Stimulated activated effector memory CD8-positive, alpha-beta T cell treated with anti-CD3 and anti-CD28 coated beads, Interleukin-12 subunit alpha, Interleukin-12 subunit beta, amount 100 ng/mL, for 72 hours (primary cell): ENCODE results near the gene PRLR.

Source experiments
- ATAC-seq: fragments of 150-1000 bp; cut with Tn5 transposase; 2 replicates; pipeline ENCODE4 v1.10.0; 2021
- DNase-seq, 2 donors: peaks; one replicate each; pipeline ENCODE4 v3.0.0; 2021 to 2022; ENCODE audit warnings: low spot score in 2 of 2
- H3K27ac Mint-ChIP-seq: one replicate; pipeline ENCODE4 v1.8.0; 2022; ENCODE audit warnings: mild to moderate bottlenecking, mixed read lengths
- H3K36me3 Mint-ChIP-seq: one replicate; pipeline ENCODE4 v1.8.0; 2022; ENCODE audit warnings: mild to moderate bottlenecking, mixed read lengths
- H3K4me1 Mint-ChIP-seq: one replicate; pipeline ENCODE4 v1.8.0; 2022; ENCODE audit warnings: mixed read lengths
- H3K4me3 Mint-ChIP-seq: one replicate; pipeline ENCODE4 v1.8.0; 2022; ENCODE audit warnings: mild to moderate bottlenecking, mixed read lengths
- H3K9me3 Mint-ChIP-seq: one replicate; pipeline ENCODE4 v1.8.0; 2022; ENCODE audit warnings: mixed read lengths

PRLR gene

DNA sequence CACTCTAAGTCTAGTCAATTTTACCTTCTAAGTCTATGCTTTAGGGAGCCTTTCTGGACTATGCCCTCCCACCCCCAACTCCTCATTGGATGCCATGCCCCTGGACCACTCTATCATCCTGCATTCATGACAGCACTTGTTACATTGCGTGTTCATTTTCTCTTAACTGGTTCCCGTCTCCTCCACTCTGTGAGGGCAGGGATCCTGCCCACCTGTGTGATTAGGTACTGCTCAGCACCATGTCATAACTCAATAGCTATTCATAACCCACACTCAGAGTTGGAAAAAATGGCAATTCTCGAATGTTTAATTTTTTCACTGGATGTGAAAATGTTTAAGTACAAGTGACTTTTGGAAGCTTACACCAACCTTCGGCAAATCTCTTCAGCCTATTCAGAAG lies 88.5 kb downstream of the PRLR start:
- H3K4me3 Mint-ChIP-seq: no peak overlapping the region
- H3K4me1 Mint-ChIP-seq: no peaks in the 10 kb centered on the region
- no peaks in the 10 kb centered on the region for H3K36me3 Mint-ChIP-seq
- no peaks in the 10 kb centered on the region for H3K9me3 Mint-ChIP-seq
- ATAC-seq: no peak
- H3K27ac Mint-ChIP-seq: no peak overlapping the region
- no peak for DNase-seq

DNA sequence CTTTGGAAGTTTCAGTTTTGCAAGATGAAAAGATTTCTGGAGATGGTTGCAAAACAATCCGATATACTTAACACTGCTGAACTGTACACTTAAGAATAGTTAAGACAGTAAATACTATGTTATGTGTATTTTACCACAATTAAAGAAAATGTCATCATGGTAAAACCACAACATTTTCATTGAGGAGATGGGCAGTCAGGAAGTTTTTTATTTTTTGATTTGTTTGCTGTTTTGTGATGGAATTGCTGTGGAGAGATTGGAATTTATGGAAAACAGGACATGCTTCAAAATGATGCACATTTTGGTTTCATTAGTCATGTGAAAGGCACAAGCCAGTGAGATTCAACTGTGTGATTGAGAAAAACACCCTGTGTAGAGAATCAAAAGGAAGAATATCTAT lies 92.1 kb downstream of the PRLR start:
- Mint-ChIP-seq H3K36me3 (no peaks in the 10 kb centered on the region), H3K27ac (no peak overlapping the region), H3K4me3 (no peak overlapping the region), H3K4me1 (no peaks in the 10 kb centered on the region), H3K9me3 (no peaks in the 10 kb centered on the region)
- ATAC-seq (no peak), DNase-seq (no peak)

DNA sequence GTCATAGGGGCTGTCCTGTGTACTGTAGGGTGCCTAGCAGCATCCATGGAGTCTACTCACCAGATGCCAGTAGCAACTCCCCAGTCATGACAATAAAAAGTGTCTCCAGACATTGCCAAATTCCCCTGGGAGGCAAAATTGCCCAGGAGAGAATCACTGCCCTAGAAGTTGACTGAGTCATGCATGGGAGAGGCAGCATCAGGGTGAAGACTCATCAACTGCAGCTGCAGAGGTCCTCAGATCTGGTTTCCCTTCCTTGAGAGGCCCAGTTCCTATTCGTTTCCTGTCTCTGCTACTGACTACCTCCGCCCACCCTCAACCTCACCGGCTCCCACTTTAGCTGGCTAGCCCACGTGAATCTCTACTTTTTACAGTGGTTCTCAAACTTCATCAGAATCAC lies 93.9 kb downstream of the PRLR start:
- ATAC-seq (peak; percentile 77), DNase-seq (no peak)
- Mint-ChIP-seq H3K4me1 (no peaks in the 10 kb centered on the region), H3K27ac (no peak overlapping the region), H3K4me3 (no peak overlapping the region), H3K9me3 (no peaks in the 10 kb centered on the region), H3K36me3 (no peaks in the 10 kb centered on the region)

DNA sequence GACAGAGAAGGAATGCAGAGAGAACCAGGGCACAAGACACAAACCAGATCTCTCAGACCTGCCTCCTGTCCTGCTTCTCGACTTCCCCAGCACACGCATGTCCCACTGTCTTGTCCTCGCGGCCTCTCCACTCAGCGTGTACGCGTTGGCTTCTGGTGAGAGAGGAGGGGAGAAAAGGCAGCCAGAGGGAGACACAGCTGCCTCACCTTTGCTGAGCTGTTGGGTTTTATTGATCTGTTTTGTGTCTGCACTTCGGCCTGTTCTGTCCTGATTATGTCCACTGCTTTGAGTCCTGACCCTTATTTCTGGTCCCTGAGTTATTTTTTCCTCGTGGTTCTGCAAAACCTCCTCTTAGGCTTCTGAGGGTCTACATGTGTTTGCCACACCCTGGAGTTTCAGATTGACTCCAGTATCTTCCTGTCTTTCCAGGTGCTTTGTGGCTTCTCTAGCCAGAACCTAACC lies 95.0 kb downstream of the PRLR start:
- no peaks in the 10 kb centered on the region for H3K9me3 Mint-ChIP-seq
- peaks cover 5% of the 10 kb centered on the region for H3K4me1 Mint-ChIP-seq
- H3K27ac Mint-ChIP-seq: no peak overlapping the region
- ATAC-seq (no peak), DNase-seq (no peak)
- H3K36me3 Mint-ChIP-seq: no peaks in the 10 kb centered on the region
- H3K4me3 Mint-ChIP-seq: no peak overlapping the region

DNA sequence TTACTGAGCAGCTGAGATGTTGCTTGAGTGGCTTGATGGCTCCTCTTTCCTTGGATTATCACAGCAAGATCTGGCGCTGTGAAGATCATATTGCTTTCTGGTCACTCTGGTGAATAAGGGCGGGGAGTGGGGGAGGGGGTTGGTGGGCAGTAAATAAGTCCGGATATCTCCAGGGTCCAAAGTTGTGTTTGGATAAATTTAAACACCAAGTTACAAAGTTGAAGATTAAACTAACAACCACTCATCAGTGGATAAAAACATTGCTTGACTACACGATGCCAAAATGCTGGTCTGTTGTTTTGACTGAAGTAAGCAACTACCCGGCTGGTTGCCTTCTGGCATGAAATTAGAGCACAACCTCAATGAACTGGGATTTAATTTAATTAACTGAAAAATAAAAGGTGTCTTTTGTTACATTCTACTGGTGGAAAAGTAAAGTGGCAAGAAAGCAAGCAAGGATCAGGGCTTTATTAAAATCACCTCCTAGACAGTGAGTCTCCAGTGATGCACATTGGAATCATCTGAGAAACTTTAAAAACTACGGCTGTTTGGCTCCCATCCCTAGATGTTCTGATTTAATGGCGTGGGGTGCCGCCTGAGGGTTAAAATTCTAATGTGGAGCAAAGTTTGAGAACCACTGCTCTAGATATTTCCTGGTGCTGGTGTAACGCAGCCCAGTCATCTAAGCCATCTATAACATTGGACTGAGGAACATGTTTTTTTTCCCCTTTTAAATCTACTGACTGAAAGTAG lies 95.8 kb downstream of the PRLR start:
- DNase-seq (no peak), ATAC-seq (no peak)
- Mint-ChIP-seq H3K27ac (no peak overlapping the region), H3K9me3 (no peaks in the 10 kb centered on the region), H3K36me3 (no peaks in the 10 kb centered on the region), H3K4me1 (peaks cover 13% of the 10 kb centered on the region), H3K4me3 (no peak overlapping the region)

DNA sequence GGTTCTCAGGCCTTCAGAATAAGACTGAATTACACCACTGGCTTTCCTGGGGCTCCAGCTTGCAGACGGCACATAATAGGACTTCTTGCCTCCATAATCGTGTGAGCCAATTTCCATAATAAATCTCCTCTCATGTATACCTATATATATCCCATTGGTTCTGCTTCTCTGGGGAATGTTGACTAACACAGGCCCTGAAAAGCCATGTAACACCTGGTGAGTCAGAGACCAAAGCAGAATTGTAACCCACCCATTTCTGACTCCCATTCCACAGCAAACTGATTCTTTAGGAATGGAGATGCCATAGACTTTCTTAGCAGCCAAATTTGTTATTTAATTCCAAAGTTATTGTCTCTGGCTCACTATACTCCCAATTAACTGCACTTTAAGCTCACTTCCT lies 97.1 kb downstream of the PRLR start:
- ATAC-seq (no peak), DNase-seq (no peak)
- Mint-ChIP-seq H3K27ac (no peak overlapping the region), H3K36me3 (no peaks in the 10 kb centered on the region), H3K4me1 (peaks cover 13% of the 10 kb centered on the region), H3K9me3 (no peaks in the 10 kb centered on the region), H3K4me3 (no peak overlapping the region)

DNA sequence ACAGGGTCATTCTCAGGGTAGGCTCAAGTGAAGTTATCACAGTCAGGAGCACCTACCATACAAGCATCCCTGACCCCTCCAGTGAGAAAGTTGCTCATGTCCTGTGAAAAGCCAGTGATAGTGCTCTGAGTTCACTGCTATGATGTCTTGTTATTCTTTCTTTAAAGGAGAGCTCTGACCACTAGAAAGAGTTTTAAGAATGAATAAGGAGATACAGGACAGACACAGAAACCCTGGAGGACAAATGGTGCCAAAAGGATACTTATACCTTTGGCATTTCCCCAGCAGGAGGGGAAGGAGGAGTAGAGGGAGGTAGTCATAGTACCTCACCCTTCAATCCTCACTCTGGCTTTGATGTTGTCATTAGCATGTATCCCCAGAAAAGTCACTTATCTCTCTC lies 98.6 kb downstream of the PRLR start:
- Mint-ChIP-seq H3K4me3 (no peak overlapping the region), H3K4me1 (peaks cover 13% of the 10 kb centered on the region), H3K36me3 (no peaks in the 10 kb centered on the region), H3K27ac (no peak overlapping the region), H3K9me3 (no peaks in the 10 kb centered on the region)
- DNase-seq (no peak), ATAC-seq (no peak)

DNA sequence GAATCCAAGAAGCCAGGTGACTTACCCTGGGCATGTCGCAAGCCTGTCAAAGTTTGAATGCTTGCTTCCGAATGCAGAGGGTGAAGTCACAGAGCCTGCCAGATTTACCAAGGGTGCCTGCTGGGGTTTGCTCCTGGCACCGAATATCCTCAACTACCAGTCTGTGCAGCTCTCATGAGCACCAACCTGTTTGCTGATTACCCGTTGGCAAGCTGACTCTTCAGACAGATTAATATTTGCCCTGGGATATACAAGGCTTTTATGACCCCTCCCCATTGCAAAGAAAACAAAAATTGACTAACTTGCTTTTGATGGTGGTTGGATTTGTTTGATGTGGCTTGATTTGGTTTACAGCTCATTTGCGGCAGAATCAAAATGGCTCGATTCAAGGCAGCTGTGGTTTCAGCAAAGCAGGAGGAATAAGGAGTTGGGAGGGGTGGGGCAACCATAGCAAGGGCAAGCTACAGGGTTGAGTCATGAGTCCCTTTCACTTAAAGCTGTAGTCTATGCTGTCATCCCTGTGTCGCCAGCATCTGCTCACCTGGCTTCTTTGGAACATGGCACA lies 100.3 kb downstream of the PRLR start:
- peak in 1 of 2 donors; percentile 50 for DNase-seq
- Mint-ChIP-seq H3K9me3 (no peaks in the 10 kb centered on the region), H3K36me3 (no peaks in the 10 kb centered on the region), H3K27ac (no peak overlapping the region), H3K4me1 (peaks cover 13% of the 10 kb centered on the region), H3K4me3 (no peak overlapping the region)
- peak; percentile 89 for ATAC-seq

DNA sequence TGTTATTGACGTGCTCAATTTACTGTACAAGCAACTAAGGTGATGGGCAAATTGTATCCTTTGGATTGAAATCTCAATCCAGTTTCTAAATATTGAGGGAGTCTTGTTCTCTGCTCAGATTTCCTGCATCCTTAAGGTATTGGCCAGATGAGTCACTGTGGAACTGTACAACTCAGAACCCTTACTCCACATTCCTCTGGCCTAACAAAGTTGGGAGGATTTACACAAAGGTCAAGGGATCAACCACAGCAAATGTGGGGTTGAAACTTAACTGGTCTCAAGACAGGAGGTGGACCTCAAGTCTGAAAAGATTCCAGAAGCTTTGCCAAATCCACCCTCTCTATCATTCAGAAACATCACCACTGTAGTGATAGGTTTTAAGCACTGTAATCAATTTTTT lies 101.0 kb downstream of the PRLR start:
- ATAC-seq: no peak
- DNase-seq: no peak
- no peaks in the 10 kb centered on the region for H3K36me3 Mint-ChIP-seq
- H3K9me3 Mint-ChIP-seq: no peaks in the 10 kb centered on the region
- H3K27ac Mint-ChIP-seq: no peak overlapping the region
- H3K4me3 Mint-ChIP-seq: no peak overlapping the region
- peaks cover 13% of the 10 kb centered on the region for H3K4me1 Mint-ChIP-seq

DNA sequence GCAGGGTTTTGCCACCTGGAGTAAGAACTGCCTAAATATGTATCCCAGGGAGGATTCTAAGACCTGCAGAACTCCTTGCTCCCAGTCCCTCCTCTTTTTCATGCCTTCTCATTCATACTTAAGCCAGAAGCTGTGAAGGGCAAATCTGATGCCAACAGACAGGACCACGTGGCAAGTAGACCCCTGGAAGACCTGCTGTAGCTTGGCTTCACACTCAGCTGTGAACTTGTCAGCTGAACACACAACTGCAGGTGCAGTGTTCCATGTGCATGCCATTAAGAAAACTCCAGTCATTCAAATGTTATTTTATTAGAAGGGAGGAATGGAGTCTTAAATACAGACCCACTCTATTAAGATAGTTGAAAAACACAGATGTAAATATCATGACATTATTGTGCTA lies 103.3 kb downstream of the PRLR start:
- no peak overlapping the region for H3K27ac Mint-ChIP-seq
- no peaks in the 10 kb centered on the region for H3K36me3 Mint-ChIP-seq
- DNase-seq: no peak
- no peaks in the 10 kb centered on the region for H3K9me3 Mint-ChIP-seq
- ATAC-seq: no peak
- peaks cover 13% of the 10 kb centered on the region for H3K4me1 Mint-ChIP-seq
- no peak overlapping the region for H3K4me3 Mint-ChIP-seq

DNA sequence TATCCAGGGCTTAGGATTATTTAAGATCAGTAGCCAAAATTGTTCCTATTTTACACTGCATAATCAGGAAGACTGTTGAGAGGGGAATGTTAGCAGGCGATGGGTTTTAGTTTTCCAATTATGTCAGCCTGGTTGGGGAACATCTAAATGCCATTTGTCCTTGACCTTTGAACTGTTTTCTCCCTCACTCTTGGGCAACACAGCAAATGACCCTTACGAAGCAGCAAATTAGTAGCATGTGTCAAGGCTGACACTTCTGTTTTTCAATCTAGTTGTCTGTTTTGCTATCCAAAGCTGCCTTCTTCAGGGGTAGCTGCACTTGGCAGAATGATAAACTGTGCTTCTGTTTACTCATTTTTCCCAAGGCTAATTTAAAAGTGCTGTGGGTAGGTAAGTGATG lies 104.5 kb downstream of the PRLR start:
- H3K4me1 Mint-ChIP-seq: peaks cover 12% of the 10 kb centered on the region
- DNase-seq: no peak
- H3K4me3 Mint-ChIP-seq: no peak overlapping the region
- no peak overlapping the region for H3K27ac Mint-ChIP-seq
- no peak for ATAC-seq
- H3K36me3 Mint-ChIP-seq: no peaks in the 10 kb centered on the region
- no peaks in the 10 kb centered on the region for H3K9me3 Mint-ChIP-seq

DNA sequence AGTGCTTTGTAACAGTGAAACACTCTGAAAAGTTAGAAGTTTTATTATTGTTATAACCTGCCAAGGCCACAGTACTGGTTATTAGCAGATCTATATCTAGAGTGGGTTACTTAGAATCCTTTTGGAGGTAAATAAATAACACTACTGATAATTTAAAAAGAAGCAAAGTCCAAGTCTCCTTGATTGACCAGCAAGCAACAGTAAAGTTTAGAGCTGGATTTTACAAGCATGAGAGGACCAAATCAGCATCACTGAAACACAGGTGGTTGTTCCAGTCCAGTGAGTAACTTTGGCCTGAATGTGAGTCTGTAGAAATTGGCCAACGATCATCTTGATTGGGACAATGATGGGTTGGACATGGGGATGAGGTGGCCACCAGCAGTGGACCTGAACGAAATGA lies 105.4 kb downstream of the PRLR start:
- DNase-seq (no peak), ATAC-seq (no peak)
- H3K27ac Mint-ChIP-seq: no peak overlapping the region
- no peak overlapping the region for H3K4me3 Mint-ChIP-seq
- H3K9me3 Mint-ChIP-seq: no peaks in the 10 kb centered on the region
- no peaks in the 10 kb centered on the region for H3K36me3 Mint-ChIP-seq
- peaks cover 4% of the 10 kb centered on the region for H3K4me1 Mint-ChIP-seq

DNA sequence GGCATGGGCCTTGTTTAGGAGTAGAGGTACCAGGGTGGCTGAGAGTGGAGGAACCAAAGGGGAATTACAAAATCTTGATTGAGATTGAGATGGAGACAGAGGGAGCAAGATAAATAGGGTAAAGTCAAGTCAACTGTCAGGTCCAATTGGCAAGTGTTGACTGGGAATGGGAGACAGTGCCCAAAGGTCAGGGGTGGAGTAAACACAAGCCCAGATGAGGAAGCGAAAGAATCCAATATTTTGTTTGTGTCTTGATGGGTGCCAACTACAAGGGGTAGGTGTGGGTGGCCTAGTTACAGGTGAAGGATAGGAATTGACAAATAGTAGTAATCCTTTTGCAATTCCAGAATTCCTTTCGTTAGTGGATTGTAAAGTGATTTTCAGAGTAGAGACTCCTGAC lies 107.5 kb downstream of the PRLR start:
- ATAC-seq (no peak), DNase-seq (no peak)
- H3K4me3 Mint-ChIP-seq: no peak overlapping the region
- no peaks in the 10 kb centered on the region for H3K36me3 Mint-ChIP-seq
- H3K27ac Mint-ChIP-seq: no peak overlapping the region
- no peaks in the 10 kb centered on the region for H3K4me1 Mint-ChIP-seq
- H3K9me3 Mint-ChIP-seq: no peaks in the 10 kb centered on the region

DNA sequence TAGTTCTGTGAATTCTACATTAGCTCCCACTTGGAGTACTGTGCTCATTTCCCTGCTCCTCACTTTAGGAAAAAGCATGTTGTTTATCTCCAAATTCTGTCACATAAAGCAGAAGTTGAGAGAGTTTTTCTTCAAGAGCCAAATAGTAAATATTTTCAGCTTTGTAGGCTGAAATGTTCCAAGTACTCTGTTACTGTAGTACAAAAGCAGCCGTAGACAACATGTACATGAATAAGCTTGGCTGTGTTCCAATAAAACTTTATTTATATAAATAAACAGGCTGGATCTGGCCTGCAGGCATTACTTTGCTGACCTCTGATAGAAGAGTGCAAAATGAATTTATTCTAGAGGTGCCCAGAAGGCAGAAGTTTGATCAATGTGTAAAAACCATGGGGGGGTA lies 109.6 kb downstream of the PRLR start:
- Mint-ChIP-seq H3K4me1 (no peaks in the 10 kb centered on the region), H3K27ac (no peak overlapping the region), H3K9me3 (no peaks in the 10 kb centered on the region), H3K36me3 (no peaks in the 10 kb centered on the region), H3K4me3 (no peak overlapping the region)
- no peak for ATAC-seq
- DNase-seq: no peak

DNA sequence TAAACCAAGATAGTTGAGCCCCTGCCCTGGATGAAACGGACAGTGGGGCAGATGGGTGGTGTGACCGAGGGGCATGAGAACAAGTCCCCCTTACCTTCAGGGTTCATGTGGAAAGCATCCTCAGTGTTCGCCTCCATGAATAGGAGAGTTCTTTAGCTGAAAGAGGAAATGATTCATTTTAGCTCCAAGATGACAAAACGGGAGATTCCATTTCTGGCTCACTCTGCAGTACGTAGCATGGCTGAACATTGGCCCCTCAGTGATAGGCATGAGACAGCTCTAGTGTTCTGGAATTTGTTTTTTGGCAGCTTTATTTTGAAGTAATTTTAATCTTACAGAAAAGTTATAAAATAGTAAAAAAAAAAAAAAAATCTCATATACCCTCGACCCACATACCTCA lies 112.3 kb downstream of the PRLR start:
- Mint-ChIP-seq H3K4me1 (no peaks in the 10 kb centered on the region), H3K9me3 (peaks cover 2% of the 10 kb centered on the region), H3K36me3 (no peaks in the 10 kb centered on the region), H3K27ac (no peak overlapping the region), H3K4me3 (no peak overlapping the region)
- peak; percentile 59 for ATAC-seq
- DNase-seq: no peak

DNA sequence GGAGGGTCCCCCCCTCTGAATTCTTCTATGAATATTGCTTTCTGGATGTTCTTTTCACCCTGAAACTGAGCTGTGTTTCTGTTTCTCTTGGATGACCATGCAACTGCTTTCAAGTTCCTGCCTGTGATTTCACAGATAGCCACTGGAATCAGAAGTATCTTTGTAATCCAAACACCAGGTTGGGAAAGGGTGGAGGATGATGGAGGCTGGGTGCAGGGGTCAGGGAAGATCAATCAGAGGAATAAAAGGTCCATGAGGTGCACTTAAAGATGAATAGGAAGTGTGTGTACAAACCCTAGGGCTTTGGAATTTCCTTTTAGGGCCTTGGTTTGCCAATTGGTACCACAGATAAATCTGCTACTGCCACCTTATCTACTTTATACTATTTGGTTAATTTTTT lies 114.4 kb downstream of the PRLR start:
- H3K4me1 Mint-ChIP-seq: no peaks in the 10 kb centered on the region
- H3K9me3 Mint-ChIP-seq: peaks cover 2% of the 10 kb centered on the region
- no peak overlapping the region for H3K4me3 Mint-ChIP-seq
- H3K27ac Mint-ChIP-seq: no peak overlapping the region
- no peaks in the 10 kb centered on the region for H3K36me3 Mint-ChIP-seq
- ATAC-seq (no peak), DNase-seq (no peak)
